Esophagus mucosa (tissue), 1 donor: Measurements from ENCODE around the gene SYTL4. TPM values are rescaled to one million over a fixed set of nuclear protein-coding genes. Genes with fewer than 3 reads are reported as not detected.
"Not testable (repeated sequence)": the region's sequence is repeated elsewhere in the genome, so short reads cannot be mapped to it uniquely, and the experiment has no call there.

Source experiments
- ATAC-seq: fragments of 200-7000 bp; cut with Tn5 transposase; one replicate; pipeline ENCODE4 v1.9.1; 2020
- total RNA-seq: library from RNA; stranded (reverse); gene quantifications from one replicate; pipeline ENCODE4 v1.2.4, GENCODE V29; 2023
- donor health status: DM: yes; HTN: yes; CAD: no.

The SYTL4 gene
- 2.9 TPM for total RNA-seq

DNA sequence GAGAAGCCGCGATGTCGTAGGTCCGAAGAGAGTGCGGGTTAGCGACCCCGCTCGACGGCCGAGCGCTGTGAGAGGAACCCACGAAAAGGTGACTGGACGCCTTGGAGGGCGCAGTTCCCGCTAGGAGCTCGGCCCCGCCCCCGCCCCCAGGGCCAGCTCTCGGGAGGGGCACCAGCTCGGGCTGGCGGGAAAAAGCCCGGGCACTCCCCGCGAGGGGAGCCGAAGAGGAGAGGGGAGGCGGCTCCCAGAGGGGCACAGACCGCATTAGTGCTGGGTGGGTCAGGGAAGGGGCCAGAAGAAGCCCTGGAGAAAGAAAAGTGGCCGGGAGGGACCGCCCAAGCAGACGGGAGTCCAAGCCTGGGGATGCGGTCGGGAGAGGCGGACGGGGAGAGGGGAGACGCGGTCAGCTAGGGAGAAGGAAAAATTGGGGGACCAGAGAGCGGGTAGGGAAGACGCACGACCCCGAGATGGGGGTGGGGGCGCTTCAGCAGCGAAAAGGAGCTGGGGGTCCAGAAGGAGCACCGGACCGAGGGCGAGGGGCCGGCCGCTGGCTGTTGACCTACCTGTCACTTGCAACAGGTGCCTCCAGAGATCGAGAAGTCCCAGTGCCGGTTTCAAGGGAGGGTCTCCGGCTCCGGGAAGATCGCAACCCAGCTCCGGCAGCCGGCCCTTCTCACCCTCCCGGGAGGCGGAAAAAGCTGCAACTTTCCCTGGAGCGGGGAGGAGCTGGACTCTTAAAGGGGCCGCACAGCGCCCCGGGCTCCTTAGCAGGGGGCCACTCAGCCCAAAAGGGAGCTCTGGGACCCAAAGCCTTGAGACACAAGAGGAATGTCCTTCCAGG is at the start of gene SYTL4:
Gene SYTL4, minus strand, starts transcription at position 681 of the 841 bp plus-strand sequence. CDS start 30,084 bp downstream, outside the sequence.
- no peak for ATAC-seq

DNA sequence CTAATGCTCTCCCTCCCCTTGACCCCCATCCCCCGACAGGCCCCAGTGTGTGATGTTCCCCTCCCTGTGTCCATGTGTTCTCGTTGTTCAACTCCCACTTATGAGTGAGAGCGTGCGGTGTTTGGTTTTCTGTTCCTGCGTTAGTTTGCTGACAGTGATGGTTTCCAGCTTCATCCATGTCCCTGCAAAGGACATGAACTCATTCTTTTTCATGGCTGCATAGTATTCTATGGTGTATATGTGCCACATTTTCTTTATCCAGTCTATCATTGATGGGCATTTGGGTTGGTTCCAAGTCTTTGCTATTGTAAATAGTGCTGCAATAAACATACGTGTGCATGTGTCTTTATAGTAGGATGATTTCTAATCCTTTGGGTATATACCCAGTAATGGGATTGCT is 37.5 kb upstream of the SYTL4 start:
- ATAC-seq = not testable (repeated sequence)

DNA sequence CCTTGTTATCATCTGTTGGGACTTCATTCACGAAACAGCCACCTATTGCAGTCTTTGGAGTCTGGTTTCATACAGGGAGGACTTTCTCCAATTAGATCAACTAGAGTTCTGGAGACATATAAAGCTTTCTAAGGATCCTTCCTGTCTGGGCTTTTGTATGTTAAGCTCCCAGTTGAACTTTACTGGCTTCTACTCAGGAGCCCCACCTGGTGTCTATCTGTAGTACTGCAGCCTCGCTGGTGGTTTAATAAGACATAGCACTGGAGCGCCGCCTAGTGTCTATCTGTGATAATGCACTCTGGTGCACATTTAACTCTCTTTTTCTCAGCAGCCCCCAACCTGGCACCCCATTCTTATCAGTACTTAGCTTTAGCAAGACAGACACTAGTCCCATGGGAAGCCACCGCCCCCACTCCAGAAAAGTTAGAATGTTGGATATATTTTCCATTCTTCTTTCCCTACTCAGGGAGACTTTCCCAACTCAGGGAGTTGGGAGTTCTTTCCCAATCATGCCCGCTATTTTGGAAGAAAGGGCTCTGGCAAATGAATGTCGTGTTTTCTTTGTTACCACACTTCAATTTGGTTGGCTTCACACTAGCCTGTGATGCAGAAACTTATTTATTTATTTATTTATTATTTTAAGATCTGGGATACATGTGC is 36.9 kb upstream of the SYTL4 start:
- peak; percentile 99 for ATAC-seq

GRCh38 chrX:100750883-100751282 is 19.0 kb upstream of the SYTL4 start:
- ATAC-seq = no peak

- peak; percentile 47 for ATAC-seq
These were observed 16.2 kb upstream of the SYTL4 start for GRCh38 chrX:100748108-100748507.

GRCh38 chrX:100747703-100748102 is 15.8 kb upstream of the SYTL4 start:
- ATAC-seq = no peak

DNA sequence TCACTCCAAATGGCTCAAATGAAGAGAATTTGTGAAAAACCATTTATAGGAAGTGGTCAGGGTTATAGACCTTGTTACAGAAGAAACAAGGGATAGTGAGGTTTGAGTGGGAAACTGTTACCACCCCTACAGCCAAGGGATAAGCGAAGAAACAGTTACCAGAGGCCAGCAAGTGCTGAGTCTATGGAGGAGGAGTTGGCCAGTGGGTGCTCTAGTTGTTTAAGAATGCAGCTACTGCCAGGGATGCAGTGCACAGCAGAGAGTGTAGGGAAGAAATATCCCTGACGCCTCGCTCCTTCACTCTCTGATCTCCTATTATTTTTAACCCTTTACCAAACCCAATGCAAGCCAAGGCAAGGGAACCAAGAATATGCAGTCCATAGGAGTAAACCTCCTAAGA is 15.2 kb upstream of the SYTL4 start:
- ATAC-seq = no peak

DNA sequence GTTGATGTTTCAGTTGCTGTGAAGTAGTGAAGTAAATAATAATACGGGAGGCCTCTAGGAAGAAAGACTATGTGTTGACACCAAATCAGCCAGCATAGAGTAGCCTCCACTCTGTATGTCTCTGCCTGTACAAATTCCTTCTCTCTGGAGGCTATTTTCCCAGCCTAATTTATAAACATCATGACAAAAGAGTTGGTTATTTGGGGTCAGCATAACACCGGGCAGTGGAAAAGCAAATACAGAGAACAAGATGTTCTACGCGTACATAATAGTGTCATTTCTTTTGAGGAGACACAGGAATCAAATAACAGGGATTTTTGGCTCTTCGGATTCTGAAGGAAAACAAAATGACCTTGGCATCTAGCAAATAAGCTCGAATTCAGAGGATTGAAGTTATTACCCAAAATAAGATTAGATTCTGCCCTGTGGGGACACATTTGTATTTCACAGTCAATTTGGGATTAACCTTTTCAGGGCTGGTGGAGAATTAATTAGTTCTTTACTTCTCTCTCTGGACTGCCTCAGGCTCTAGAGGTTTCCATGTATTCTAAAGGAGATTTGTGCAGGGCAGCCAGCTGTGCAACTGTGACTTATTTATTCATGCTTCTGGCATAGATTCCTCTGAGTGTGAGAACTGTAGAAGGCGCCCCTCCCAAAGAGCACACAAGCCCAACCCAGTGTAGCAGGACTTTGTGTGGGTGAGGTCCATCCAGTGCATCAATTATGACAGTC is 14.1 kb upstream of the SYTL4 start:
- ATAC-seq = peak; percentile 64

GRCh38 chrX:100745205-100745604 is 13.3 kb upstream of the SYTL4 start:
- ATAC-seq = no peak

DNA sequence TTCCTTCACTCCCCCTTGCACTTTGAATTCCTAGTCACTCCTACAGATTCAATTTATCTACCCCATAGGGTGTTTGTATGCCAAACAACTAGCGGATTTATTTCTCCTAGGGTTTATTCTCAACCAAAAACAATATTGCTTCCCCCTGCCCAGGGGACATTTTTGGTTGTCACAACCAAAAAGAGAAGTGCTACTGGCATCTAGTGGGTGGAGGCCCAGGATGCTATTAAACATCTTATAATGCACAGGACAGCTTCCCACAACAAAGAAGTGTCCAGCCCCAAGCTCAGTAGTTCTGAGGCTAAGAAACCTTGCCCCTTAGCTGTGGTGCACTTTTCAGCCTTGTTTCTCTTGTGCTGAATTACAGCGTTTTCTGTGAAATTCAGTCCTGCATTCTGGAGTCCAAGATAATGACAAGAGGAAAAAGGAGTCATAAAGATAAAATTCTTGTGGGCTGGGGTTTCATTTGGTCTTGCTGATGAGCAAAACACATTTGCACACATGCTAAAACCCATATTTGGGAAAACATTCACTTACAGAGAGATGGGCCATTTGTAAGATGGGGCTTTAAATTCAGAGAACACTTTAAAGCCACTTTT is 11.2 kb upstream of the SYTL4 start:
- ATAC-seq = no peak

DNA sequence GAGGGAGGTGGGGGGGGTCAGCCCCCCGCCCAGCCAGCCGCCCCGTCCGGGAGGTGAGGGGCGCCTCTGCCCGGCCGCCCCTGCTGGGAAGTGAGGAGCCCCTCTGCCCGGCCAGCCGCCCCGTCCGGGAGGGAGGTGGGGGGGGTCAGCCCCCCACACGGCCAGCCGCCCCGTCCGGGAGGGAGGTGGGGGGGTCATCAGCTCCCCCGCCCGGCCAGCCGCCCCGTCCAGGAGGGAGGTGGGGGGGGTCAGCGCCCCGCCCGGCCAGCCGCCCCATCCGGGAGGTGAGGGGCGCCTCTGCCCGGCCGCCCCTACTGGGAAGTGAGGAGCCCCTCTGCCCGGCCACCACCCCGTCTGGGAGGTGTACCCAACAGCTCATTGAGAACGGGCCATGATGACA is 7.9 kb downstream of the SYTL4 start:
- not testable (repeated sequence) for ATAC-seq

DNA sequence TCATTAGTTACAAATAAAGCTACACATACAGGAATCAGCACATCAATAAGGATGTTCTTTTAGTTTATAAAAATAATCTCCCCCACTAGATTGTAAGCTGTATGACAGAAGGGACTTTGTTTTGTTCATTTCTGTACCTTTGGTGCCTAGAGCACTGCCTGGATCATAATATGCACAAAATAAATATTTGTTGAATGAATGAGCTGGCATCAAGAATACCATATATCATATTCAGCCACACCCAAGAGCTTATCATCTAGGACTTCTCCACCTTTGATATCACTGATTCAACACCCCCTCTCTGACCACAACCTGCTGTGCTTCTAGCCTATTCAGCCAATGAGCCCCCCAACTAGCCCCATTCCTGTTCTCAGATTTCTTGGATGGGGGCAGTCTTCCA is 10.6 kb downstream of the SYTL4 start:
- ATAC-seq = no peak

DNA sequence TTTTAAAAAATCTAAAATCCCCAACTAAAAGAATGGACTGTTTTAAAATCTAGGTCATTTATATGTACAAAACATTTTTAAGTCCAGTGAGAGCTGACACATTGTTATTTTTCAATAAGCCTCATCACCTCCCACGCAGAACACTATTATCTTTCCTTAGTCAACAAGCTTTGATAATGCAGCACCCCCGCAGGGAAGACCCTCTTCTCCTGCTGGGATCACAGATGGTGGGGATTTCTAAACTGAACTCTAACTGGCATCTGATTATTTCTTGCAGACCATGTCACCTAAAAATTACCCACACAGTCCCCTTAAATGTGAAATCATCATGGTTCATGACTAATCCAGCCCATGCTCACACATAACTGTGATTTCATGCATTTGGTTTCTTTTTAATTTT is 11.6 kb downstream of the SYTL4 start:
- ATAC-seq = no peak

DNA sequence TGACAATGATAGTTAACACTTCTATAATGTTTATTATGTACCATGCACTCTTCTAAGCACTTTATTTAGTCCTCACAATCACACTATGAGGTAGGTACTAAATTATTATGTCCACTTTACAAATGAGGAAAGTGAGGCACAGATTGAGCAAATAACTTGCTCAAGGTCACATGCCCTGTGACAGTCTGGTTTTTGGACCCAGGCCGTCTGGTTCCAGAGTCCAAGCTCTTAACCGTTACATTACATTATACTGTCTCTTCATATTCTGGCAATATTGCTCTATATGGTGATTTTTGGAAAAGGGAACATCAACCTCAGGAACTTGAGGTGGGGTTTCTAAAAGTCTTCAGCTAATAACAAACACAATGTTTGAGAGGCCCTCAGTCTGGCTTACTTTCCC is 12.8 kb downstream of the SYTL4 start:
- no peak for ATAC-seq

- ATAC-seq = no peak
These were observed 14.6 kb downstream of the SYTL4 start for GRCh38 chrX:100717363-100717762.

DNA sequence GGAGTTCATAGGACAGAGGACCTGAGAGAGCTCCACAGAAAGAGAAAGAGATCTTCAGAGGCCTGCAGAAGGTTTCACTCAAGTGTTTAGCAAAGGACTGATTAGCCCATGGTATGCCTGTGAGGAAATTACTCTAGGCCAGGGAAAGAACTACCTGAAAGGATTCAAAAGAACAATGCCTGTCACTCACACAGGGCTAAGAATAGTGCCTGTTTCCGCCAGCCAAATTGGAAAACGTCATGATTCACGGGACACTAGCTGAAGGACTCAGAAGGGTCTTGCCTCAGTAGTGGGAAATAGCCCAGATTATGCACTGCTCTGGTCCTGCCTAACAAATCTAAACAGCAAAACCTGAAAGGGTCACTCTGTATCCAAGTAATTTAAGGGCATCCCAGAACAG is 21.1 kb downstream of the SYTL4 start:
- no peak for ATAC-seq

DNA sequence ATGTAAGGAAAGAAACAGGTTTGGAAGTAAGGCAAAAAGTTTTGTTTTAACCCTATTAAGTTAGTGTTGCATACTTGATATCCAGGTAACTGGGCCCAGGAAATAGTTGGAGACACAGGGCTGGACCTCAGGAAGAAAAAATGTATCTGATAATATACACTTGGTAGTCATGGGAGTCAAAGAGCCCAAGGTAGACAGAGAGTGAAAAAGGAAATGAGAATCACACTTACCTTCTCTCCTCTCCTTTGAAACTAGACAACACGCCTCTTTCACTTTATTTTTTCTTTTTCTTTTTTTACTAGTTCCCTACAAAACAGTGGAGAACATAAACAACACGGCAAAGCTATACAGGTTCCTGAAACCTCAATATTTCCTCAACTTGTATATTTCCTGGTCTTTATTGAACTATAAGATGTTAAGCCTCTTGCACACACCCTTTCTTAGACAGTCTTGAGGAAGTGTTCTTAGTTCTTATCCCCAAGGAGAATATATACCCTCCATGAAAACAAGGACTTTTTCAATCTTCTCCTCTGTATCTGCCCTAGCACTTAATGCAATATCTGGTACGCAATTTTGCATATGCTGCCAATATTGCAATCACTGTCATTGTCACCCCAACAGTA is 27.2 kb downstream of the SYTL4 start:
- ATAC-seq = no peak

- ATAC-seq = no peak
These were observed 31.1 kb downstream of the SYTL4 start for GRCh38 chrX:100700809-100701208.

- no peak for ATAC-seq
These were observed 33.4 kb downstream of the SYTL4 start for GRCh38 chrX:100698551-100698950.

GRCh38 chrX:100696699-100697351 is 35.1 kb downstream of the SYTL4 start:
- no peak for ATAC-seq

DNA sequence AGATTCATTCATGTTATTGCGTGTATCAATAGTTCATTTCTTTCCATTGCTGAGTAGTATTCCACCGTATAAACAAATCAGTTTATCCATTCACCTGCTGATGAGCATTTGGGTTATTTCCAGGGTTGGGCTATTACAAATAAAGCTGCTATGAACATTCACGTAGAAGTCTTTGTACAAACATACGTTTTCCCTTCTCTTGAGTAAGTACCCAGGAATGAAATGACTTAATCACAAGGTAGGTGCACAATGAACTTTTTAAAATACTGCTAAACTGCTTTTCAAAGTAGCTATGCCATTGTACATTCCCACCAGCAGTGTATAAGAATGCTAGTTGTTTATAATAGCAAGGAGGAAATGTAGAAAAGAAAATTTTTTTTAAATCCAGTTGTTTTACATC is 35.9 kb downstream of the SYTL4 start:
- peak; percentile 38 for ATAC-seq

DNA sequence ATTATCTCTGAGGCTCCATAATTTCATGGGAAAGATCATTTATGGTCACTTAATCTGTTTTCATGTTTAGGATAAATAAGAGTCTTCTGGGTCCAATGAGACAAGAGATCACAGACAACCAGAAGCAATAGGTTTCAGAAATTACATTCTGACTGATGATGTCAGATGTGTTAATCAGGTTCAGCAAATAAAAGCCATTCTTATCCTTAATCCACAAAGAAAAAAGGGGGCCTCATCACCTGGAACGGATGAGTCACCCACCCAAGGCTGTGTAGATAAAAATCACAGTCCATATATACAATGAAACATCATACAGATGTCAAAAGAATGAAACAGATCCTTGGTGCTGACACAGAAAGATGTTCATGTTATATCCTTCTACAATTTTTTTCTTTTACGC is 36.6 kb downstream of the SYTL4 start:
- ATAC-seq = peak; percentile 13
